Panc1 (cell line): Measurements from ENCODE around the gene LRFN2.

Source experiments
- CTCF ChIP-seq: fragments of 450-650 bp; IDR thresholded peaks from 2 replicates; pipeline ENCODE4 v1.5.1; 2017; ENCODE audit warnings: mild to moderate bottlenecking
- POLR2AphosphoS5 ChIP-seq: IDR thresholded peaks from 2 replicates; pipeline ENCODE4 v1.6.1; 2012; ENCODE audit warnings: mild to moderate bottlenecking, low read depth, low read length, moderate library complexity
- SIN3A ChIP-seq: IDR thresholded peaks from 2 replicates; pipeline ENCODE4 v1.6.1; 2012; ENCODE audit warnings: low read depth, mild to moderate bottlenecking, low read length, moderate library complexity, borderline replicate concordance; ENCODE audit not compliant: insufficient read depth

GRCh38 chr6:40529040-40529439, 58.1 kb downstream of the LRFN2 start:
- TF ChIP-seq CTCF: no peak
- no peak for TF ChIP-seq POLR2AphosphoS5
- TF ChIP-seq SIN3A: no peak
